Neural progenitor cell (in vitro differentiated cells): ENCODE results near the gene CLSTN2.

Source experiments
- CTCF ChIP-seq: fragments of 200-600 bp; sonication (generic); IDR thresholded peaks from 2 replicates; pipeline ENCODE4 v1.5.1; 2017; ENCODE audit warnings: antibody characterized with exemption, mild to moderate bottlenecking
- EZH2 ChIP-seq: fragments of 200-600 bp; sonication (generic); IDR thresholded peaks from 2 replicates; pipeline ENCODE4 v1.6.1; 2017; ENCODE audit warnings: antibody characterized with exemption, mild to moderate bottlenecking, moderate library complexity
- EZH2phosphoT487 ChIP-seq: fragments of 200-600 bp; sonication (generic); IDR thresholded peaks from 2 replicates; pipeline ENCODE4 v1.6.1; 2017; ENCODE audit warnings: antibody characterized with exemption

DNA sequence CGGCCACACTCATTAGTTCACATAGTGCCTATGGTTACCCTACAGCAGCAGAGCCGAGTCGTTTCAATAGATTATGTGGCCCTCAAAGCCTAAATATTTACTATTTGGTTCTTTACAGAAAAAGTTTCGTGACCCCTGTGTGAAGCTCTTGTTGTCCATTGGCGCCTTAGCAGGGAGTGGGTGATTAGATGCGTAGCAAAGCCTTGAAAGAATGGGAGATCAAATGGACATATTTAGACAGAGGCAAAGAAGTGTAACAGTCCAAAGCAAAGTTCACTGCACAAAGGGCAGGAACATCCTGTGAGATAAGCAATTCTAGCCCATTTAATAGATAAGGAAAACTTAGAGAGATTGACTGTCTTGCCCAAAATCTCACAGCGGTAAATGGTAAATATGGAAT is 495.5 kb downstream of the CLSTN2 start:
- TF ChIP-seq CTCF (no peak), EZH2 (no peak), EZH2phosphoT487 (no peak)
